Small intestine (tissue), 7 donors: ENCODE measurements around the gene C11orf87. TPM values are rescaled to one million over a fixed set of nuclear protein-coding genes. Genes with fewer than 3 reads are reported as not detected.

ENCODE experiments used
- DNase-seq, 2 donors: peaks; one replicate each; pipeline versions ENCODE4 v3.0.0 to v3.0.0-alpha.2; 2013
- FAIRE-seq: peaks from 2 replicates; lab custom pipeline; 2012; peaks lifted over from hg19 to GRCh38; lab: Jason Lieb, UNC
- H3K27ac ChIP-seq, 3 donors: one replicate each; pipeline ENCODE4 v1.5.1; 2013; ENCODE audit warnings: low read length in 2 of 3, mild to moderate bottlenecking in 2 of 3, control low read depth in 1 of 3, inconsistent platforms in 1 of 3, low read depth in 1 of 3, moderate library complexity in 1 of 3
- H3K27me3 ChIP-seq, 3 donors: one replicate each; pipeline ENCODE4 v1.6.1; 2013; ENCODE audit warnings: low read length in 3 of 3, inconsistent platforms in 1 of 3; ENCODE audit not compliant: control insufficient read depth in 3 of 3, insufficient read depth in 3 of 3
- H3K36me3 ChIP-seq, 3 donors: one replicate each; pipeline ENCODE4 v1.6.1; 2013; ENCODE audit warnings: low read length in 3 of 3, inconsistent platforms in 1 of 3, low read depth in 1 of 3, mild to moderate bottlenecking in 1 of 3, moderate library complexity in 1 of 3; ENCODE audit not compliant: control insufficient read depth in 3 of 3, insufficient read depth in 2 of 3
- H3K4me1 ChIP-seq, 3 donors: one replicate each; pipeline ENCODE4 v1.6.1; 2013; ENCODE audit warnings: low read length in 2 of 3, inconsistent platforms in 1 of 3, low read depth in 1 of 3, mild to moderate bottlenecking in 1 of 3, moderate library complexity in 1 of 3; ENCODE audit not compliant: control insufficient read depth in 3 of 3, insufficient read depth in 2 of 3
- H3K4me3 ChIP-seq, 3 donors: one replicate each; pipeline ENCODE4 v1.5.1; 2013; ENCODE audit warnings: low read length in 3 of 3, control low read depth in 1 of 3, inconsistent platforms in 1 of 3, low read depth in 1 of 3, mild to moderate bottlenecking in 1 of 3, moderate library complexity in 1 of 3
- H3K9me3 ChIP-seq, 2 donors: one replicate each; pipeline ENCODE4 v1.6.1; 2013; ENCODE audit warnings: low read depth in 1 of 2, low read length in 1 of 2; ENCODE audit not compliant: control insufficient read depth in 2 of 2, insufficient read depth in 1 of 2
- WGBS, 3 donors: extraction: QIAGEN DNeasy Blood & Tissue Kit; methylation state at CpG; one replicate each; pipeline ENCODE4 v1.1.7; 2013; 5-methylcytosine and 5-hydroxymethylcytosine counted together
- polyA plus RNA-seq, 4 donors: library from polyadenylated mRNA; stranded (reverse) in 3 of 4; unstranded in 1 of 4; fragments of 200-250 nt in 3 of 4; fragments of 120-200 nt in 1 of 4; gene quantifications; one replicate each; pipeline versions ENCODE4 v1.2.1 to v1.2.3, GENCODE V29; 2013
- donor health status: healthy with polysubstance abuse.
- donor health status: control.
- donor health status: control.
- donor health status: Bipolar disorder and iron deficiency.
- donor health status: healthy.

Gene C11orf87
- polyA plus RNA-seq, 4 donors, result 0.01 TPM; not detected in 2

GRCh38 chr11:109390752-109391151 lies 31.2 kb upstream of the C11orf87 start:
- Histone ChIP-seq H3K27ac (no peak overlapping the region), H3K4me1 (no peaks in the 10 kb centered on the region), H3K4me3 (no peak overlapping the region), H3K9me3 (no peaks in the 10 kb centered on the region), H3K27me3 (no peaks in the 10 kb centered on the region), H3K36me3 (no peaks in the 10 kb centered on the region)
- 52 to 80% (median 68%) methylated on average over 2 of the region's 2 CpGs for WGBS, 3 donors
- FAIRE-seq (no peak), DNase-seq (no peak)

GRCh38 chr11:109401545-109401944 lies 20.4 kb upstream of the C11orf87 start:
- Histone ChIP-seq H3K4me3 (no peak overlapping the region), H3K4me1 (no peaks in the 10 kb centered on the region), H3K36me3 (no peaks in the 10 kb centered on the region), H3K27ac (no peak overlapping the region), H3K9me3 (peaks cover 0 to 3% of the 10 kb centered on the region in 2 donors), H3K27me3 (no peaks in the 10 kb centered on the region)
- no peak for DNase-seq
- no peak for FAIRE-seq
- WGBS, 3 donors, result 50 to 64% (median 51%) methylated on average over 3 of the region's 3 CpGs

GRCh38 chr11:109405671-109406070 lies 16.3 kb upstream of the C11orf87 start:
- DNase-seq (no peak), FAIRE-seq (no peak)
- Histone ChIP-seq H3K4me1 (no peaks in the 10 kb centered on the region), H3K27ac (no peak overlapping the region), H3K9me3 (no peaks in the 10 kb centered on the region), H3K36me3 (no peaks in the 10 kb centered on the region), H3K27me3 (no peaks in the 10 kb centered on the region), H3K4me3 (no peak overlapping the region)

GRCh38 chr11:109416601-109417000 lies 5.4 kb upstream of the C11orf87 start:
- 45 to 66% (median 62%) methylated on average over 2 of the region's 2 CpGs for WGBS, 3 donors
- FAIRE-seq, result no peak

GRCh38 chr11:109422870-109423465 lies 978 bp downstream of the C11orf87 start:
- Histone ChIP-seq H3K27ac (no peak overlapping the region), H3K4me3 (no peak overlapping the region), H3K9me3 (no peaks in the 10 kb centered on the region), H3K36me3 (no peaks in the 10 kb centered on the region), H3K27me3 (peaks cover 0 to 38% (median 22%) of the 10 kb centered on the region in 3 donors), H3K4me1 (no peaks in the 10 kb centered on the region)
- DNase-seq (peak in 1 of 2 donors; percentile 4), FAIRE-seq (no peak)
- 3 to 12% (median 9%) methylated on average over 42 to 43 of the region's 43 CpGs for WGBS, 3 donors

More at GRCh38 chr11:109416601-109417000, 5.4 kb upstream of the C11orf87 start:
- H3K27me3 ChIP-seq, result peaks cover 0 to 6% (median 3%) of the 10 kb centered on the region in 3 donors
- H3K4me3 ChIP-seq, result no peak overlapping the region
- no peaks in the 10 kb centered on the region for H3K9me3 ChIP-seq
- H3K36me3 ChIP-seq, result no peaks in the 10 kb centered on the region
- no peaks in the 10 kb centered on the region for H3K4me1 ChIP-seq
- H3K27ac ChIP-seq, result no peak overlapping the region
- no peak for DNase-seq

GRCh38 chr11:109423466-109424190 lies 1.6 kb downstream of the C11orf87 start:
- Histone ChIP-seq H3K27me3 (peaks cover 0 to 38% (median 22%) of the 10 kb centered on the region in 3 donors), H3K27ac (no peak overlapping the region), H3K4me1 (no peaks in the 10 kb centered on the region), H3K36me3 (no peaks in the 10 kb centered on the region), H3K4me3 (no peak overlapping the region), H3K9me3 (no peaks in the 10 kb centered on the region)
- DNase-seq (no peak), FAIRE-seq (no peak)
- WGBS, 3 donors, result 18 to 33% (median 23%) methylated on average over 42 to 45 of the region's 45 CpGs

- H3K9me3 ChIP-seq, result no peaks in the 10 kb centered on the region
- FAIRE-seq, result no peak
- H3K27ac ChIP-seq, result no peak overlapping the region
- H3K27me3 ChIP-seq, result peaks cover 0 to 35% (median 22%) of the 10 kb centered on the region in 3 donors
- peak in 1 of 2 donors; percentile 21 for DNase-seq
- no peak overlapping the region for H3K4me3 ChIP-seq
- H3K36me3 ChIP-seq, result no peaks in the 10 kb centered on the region
- WGBS, 3 donors, result 8 to 16% (median 15%) methylated on average over 10 of the region's 10 CpGs
- H3K4me1 ChIP-seq, result no peaks in the 10 kb centered on the region
These were observed 2.9 kb downstream of the C11orf87 start for GRCh38 chr11:109424901-109425300.

- Histone ChIP-seq H3K9me3 (no peaks in the 10 kb centered on the region), H3K4me1 (no peaks in the 10 kb centered on the region), H3K36me3 (no peaks in the 10 kb centered on the region), H3K27me3 (peaks cover 0 to 35% (median 22%) of the 10 kb centered on the region in 3 donors), H3K27ac (no peak overlapping the region), H3K4me3 (no peak overlapping the region)
- 41 to 47% (median 45%) methylated on average over 2 of the region's 2 CpGs for WGBS, 3 donors
- DNase-seq, result no peak
- no peak for FAIRE-seq
These were observed 3.6 kb downstream of the C11orf87 start for GRCh38 chr11:109425554-109425953.
